H1 (cell line): ENCODE results near the gene ZACN.

ENCODE experiments used
- CBX5 ChIP-seq: fragments of 300-800, 300-1000 bp; sonication (generic); IDR thresholded peaks from 2 replicates; pipeline ENCODE4 v1.7.1; 2016; ENCODE audit warnings: antibody characterized with exemption, low read length, low read depth
- CTCF ChIP-seq, 3 experiments: IDR thresholded peaks; 1 replicate in 2 of 3; 2 replicates in 1 of 3; pipeline versions ENCODE4 v1.5.1 to v1.6.1; 2011; ENCODE audit warnings: low read length in 3 of 3, mild to moderate bottlenecking in 3 of 3, inconsistent platforms in 2 of 3, low read depth in 1 of 3, moderate library complexity in 1 of 3; ENCODE audit not compliant: insufficient read depth in 1 of 3; ENCODE audit errors: control extremely low read depth in 1 of 3
- RNF2 ChIP-seq: fragments of 200-900, 300-1000 bp; sonication (generic); IDR thresholded peaks from 2 replicates; pipeline ENCODE4 v1.7.1; 2016; ENCODE audit warnings: borderline replicate concordance, low read depth, mild to moderate bottlenecking, antibody characterized with exemption, low read length; ENCODE audit not compliant: poor library complexity, severe bottlenecking; ENCODE audit errors: missing control alignments
- SP4 ChIP-seq: IDR thresholded peaks from 2 replicates; pipeline ENCODE4 v1.6.1; 2012; ENCODE audit warnings: low read length, inconsistent platforms
- TAF1 ChIP-seq: IDR thresholded peaks from 2 replicates; pipeline ENCODE4 v1.6.1; 2011; ENCODE audit warnings: mild to moderate bottlenecking, low read depth, low read length
- USF2 ChIP-seq: IDR thresholded peaks from 2 replicates; pipeline ENCODE4 v1.6.1; 2011; ENCODE audit warnings: low read length, improper control_type of control experiment
- YY1 ChIP-seq: IDR thresholded peaks from 2 replicates; pipeline ENCODE4 v1.6.1; 2011; ENCODE audit warnings: low read depth, mild to moderate bottlenecking, low read length

GRCh38 chr17:76131692-76132573 lies 53.0 kb downstream of the ZACN start:
- TF ChIP-seq CTCF (IDR thresholded peaks at IDR 0.05; ENCODE audit: control extremely low read depth in 1 of 3, insufficient read depth in 1 of 3, low read depth in 1 of 3, low read length in 3 of 3) (no peak), RNF2 (no peak), CBX5 (no peak), TAF1 (no peak; the same call in 1 of the 2 replicates), USF2 (no peak), YY1 (no peak), SP4 (no peak)
